Measurements from ENCODE around the gene PTK6.

The PTK6 gene

GRCh38 chr20:63553933-63554290, 16.7 kb upstream of the PTK6 start, which contains the start of gene FNDC11:
Gene FNDC11 (plus strand): TSS chr20:63554159. CDS start chr20:63555664, 1,505 bp downstream.
- Histone ChIP-seq H3K27me3 (peaks cover 0 to 46% of the 10 kb centered on the region in 2 donors), H3K4me3 (peak within 1 kb of the TSS; percentile 40 to 49), H3K36me3 (peaks cover 0 to 9% (median 8%) of the 10 kb centered on the region in 3 donors), H3K27ac (no peak within 1 kb of the TSS), H3K4me1 (peaks cover 0 to 14% (median 9%) of the 10 kb centered on the region in 4 donors), H3K9me3 (no peaks in the 10 kb centered on the region)
- DNase-seq = no peak
- no peak for TF ChIP-seq CTCF (IDR thresholded peaks at IDR 0.05)
- intact Hi-C loops (cut with DNase I; ENCODE audit: low total_unique reads) = no loop called here

- peak; percentile 74 to 85 for DNase-seq
- intact Hi-C loops (cut with DNase I; ENCODE audit: low total_unique reads) = no loop called here
- Histone ChIP-seq H3K27ac (no peak overlapping the region), H3K27me3 (peaks cover 0 to 52% of the 10 kb centered on the region in 2 donors), H3K36me3 (peaks cover 0 to 5% (median 3%) of the 10 kb centered on the region in 3 donors), H3K4me3 (peak overlapping the region; percentile 40 to 49), H3K4me1 (peaks cover 0 to 14% (median 9%) of the 10 kb centered on the region in 4 donors), H3K9me3 (no peaks in the 10 kb centered on the region)
- no peak for TF ChIP-seq CTCF (IDR thresholded peaks at IDR 0.05)
These were observed 16.2 kb upstream of the PTK6 start for GRCh38 chr20:63553251-63553932.

- Histone ChIP-seq H3K9me3 (no peaks in the 10 kb centered on the region), H3K36me3 (no peaks in the 10 kb centered on the region), H3K27ac (no peak overlapping the region), H3K27me3 (peaks cover 0 to 59% of the 10 kb centered on the region in 2 donors), H3K4me3 (no peak overlapping the region), H3K4me1 (peaks cover 0 to 15% (median 9%) of the 10 kb centered on the region in 4 donors)
- no peak for DNase-seq
- intact Hi-C loops (cut with DNase I; ENCODE audit: low total_unique reads) = no loop called here
- no peak for TF ChIP-seq CTCF (IDR thresholded peaks at IDR 0.05)
These were observed 15.5 kb upstream of the PTK6 start for GRCh38 chr20:63552481-63553249.

GRCh38 chr20:63551068-63551467, 13.9 kb upstream of the PTK6 start:
- peaks cover 0 to 19% (median 9%) of the 10 kb centered on the region in 4 donors for H3K4me1 ChIP-seq
- no peaks in the 10 kb centered on the region for H3K36me3 ChIP-seq
- H3K4me3 ChIP-seq = no peak overlapping the region
- intact Hi-C loops (cut with DNase I; ENCODE audit: low total_unique reads) = no loop called here
- no peak for TF ChIP-seq CTCF (IDR thresholded peaks at IDR 0.05)
- H3K9me3 ChIP-seq = no peaks in the 10 kb centered on the region
- DNase-seq = no peak
- H3K27ac ChIP-seq = no peak overlapping the region
- peaks cover 0 to 75% of the 10 kb centered on the region in 2 donors for H3K27me3 ChIP-seq

- DNase-seq = no peak
- Histone ChIP-seq H3K4me3 (no peak overlapping the region), H3K27ac (no peak overlapping the region), H3K9me3 (no peaks in the 10 kb centered on the region), H3K36me3 (no peaks in the 10 kb centered on the region), H3K4me1 (peaks cover 0 to 19% (median 9%) of the 10 kb centered on the region in 4 donors), H3K27me3 (peaks cover 0 to 84% of the 10 kb centered on the region in 2 donors)
- no peak for TF ChIP-seq CTCF (IDR thresholded peaks at IDR 0.05)
- intact Hi-C loops (cut with DNase I; ENCODE audit: low total_unique reads) = loop anchor here (5.0 kb wide), 1 partner anchor 238 kb away; no protein-coding TSS in a partner anchor
These were observed 12.6 kb upstream of the PTK6 start for GRCh38 chr20:63549679-63550282.

Data from tibial artery (tissue), 4 donors.